Stomach smooth muscle (tissue), 2 donors: Measurements from ENCODE around the gene ZMYM2.

ENCODE experiments used
- H3K27ac ChIP-seq: one replicate; pipeline ENCODE4 v1.7.0; 2013; ENCODE audit warnings: mild to moderate bottlenecking, low read length, inconsistent platforms
- H3K27me3 ChIP-seq, 2 donors: one replicate each; pipeline ENCODE4 v1.7.0; 2013; ENCODE audit warnings: low read length in 2 of 2; ENCODE audit not compliant: insufficient read depth in 2 of 2, control insufficient read depth in 1 of 2
- H3K36me3 ChIP-seq, 2 donors: one replicate each; pipeline ENCODE4 v1.7.0; 2013; ENCODE audit warnings: low read length in 2 of 2; ENCODE audit not compliant: control insufficient read depth in 2 of 2, insufficient read depth in 2 of 2
- H3K4me1 ChIP-seq: one replicate; pipeline ENCODE4 v1.7.0; 2013; ENCODE audit warnings: low read length; ENCODE audit not compliant: control insufficient read depth, insufficient read depth
- H3K4me3 ChIP-seq, 2 donors: one replicate each; pipeline ENCODE4 v1.7.0; 2013; ENCODE audit warnings: low read length in 2 of 2
- H3K9ac ChIP-seq, 2 donors: one replicate each; pipeline ENCODE4 v1.7.0; 2013; ENCODE audit warnings: low read length in 2 of 2, mild to moderate bottlenecking in 1 of 2
- H3K9me3 ChIP-seq, 2 donors: one replicate each; pipeline ENCODE4 v1.7.0; 2013; ENCODE audit warnings: low read length in 2 of 2; ENCODE audit not compliant: control insufficient read depth in 2 of 2
- donor health status: healthy.
- donor health status: Pancreatic carcinoma.

ZMYM2 gene

DNA sequence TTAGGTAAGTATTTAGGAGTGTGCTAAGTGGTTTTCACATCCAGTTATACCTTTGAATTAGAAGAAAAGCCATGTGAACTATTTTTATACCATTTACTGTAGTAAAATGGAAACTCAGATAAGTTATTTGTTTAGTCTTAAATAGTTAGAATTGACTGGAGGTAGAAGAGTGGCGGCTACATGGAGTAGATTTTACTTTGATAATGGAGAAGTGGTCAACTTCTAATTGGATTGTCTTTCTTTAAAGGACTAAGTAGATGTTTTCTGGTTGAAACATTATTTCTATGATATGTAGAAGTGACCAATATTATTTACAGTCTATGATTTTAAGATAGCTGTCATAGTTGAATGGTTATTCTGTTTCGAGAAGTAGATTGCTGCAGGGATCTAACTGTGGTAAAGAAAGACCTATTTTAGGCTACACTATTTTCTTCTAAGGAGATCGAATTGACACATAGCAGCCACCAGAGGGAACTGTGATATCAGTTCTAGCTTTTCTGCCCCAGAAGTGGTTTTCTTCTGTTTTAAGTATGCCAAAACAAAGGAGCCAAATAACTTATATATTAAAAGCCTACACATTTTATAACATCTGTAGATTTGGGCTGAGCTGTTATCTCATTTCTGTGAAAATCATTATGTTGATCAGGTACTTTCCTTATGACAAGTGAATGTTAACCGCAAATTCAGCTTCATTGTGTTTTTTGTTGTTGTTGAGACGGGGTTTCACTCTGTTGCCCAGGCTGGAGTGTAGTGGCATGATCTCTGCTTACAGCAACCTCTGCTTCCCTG lies 26.1 kb downstream of the ZMYM2 start:
- Histone ChIP-seq H3K9me3 (no peaks in the 10 kb centered on the region), H3K27me3 (no peaks in the 10 kb centered on the region), H3K27ac (no peak overlapping the region), H3K36me3 (peaks cover 1 to 13% of the 10 kb centered on the region in 2 donors), H3K4me3 (no peak overlapping the region), H3K9ac (no peak overlapping the region), H3K4me1 (no peaks in the 10 kb centered on the region)

DNA sequence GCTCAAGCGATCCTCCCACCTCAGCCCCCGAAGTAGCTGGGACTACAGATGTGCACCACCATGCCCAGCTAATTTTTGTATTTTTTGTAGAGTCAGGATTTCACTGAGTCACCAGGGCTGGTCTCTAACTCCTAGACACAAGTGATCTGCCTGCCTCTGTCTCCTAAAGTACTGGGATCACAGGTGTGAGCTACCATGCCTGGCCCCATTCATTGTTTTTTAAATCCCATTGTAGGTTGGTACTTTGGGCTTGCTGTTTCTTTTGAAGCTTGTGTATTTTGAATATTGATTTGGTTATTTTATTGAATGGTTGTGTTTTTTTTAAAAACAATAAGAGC lies 26.7 kb downstream of the ZMYM2 start:
- Histone ChIP-seq H3K4me1 (peaks cover 3% of the 10 kb centered on the region), H3K9ac (no peak overlapping the region), H3K27ac (no peak overlapping the region), H3K4me3 (no peak overlapping the region), H3K27me3 (no peaks in the 10 kb centered on the region), H3K9me3 (no peaks in the 10 kb centered on the region), H3K36me3 (peaks cover 0 to 12% of the 10 kb centered on the region in 2 donors)

DNA sequence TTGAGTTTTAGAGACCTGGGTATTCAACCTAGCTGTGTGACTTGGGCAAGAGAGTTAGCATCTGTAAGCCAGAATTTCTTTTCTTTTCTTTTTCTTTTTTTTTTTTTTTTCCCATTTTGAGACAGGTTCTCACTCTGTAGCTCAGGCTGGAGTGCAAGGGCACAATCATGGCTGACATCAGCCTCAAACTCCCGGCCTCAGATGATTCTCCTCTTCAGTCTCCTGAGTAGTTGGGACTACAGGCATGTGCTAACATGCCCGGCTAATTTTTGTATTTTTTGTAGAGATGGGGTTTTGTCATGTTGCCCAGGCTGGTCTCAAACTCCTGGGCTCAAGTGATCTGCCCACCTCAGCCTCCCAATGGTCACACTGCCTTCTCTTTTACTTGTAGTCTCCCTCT lies 33.0 kb downstream of the ZMYM2 start:
- Histone ChIP-seq H3K36me3 (peaks cover 3 to 22% of the 10 kb centered on the region in 2 donors), H3K9ac (no peak overlapping the region), H3K4me3 (no peak overlapping the region), H3K27me3 (no peaks in the 10 kb centered on the region), H3K4me1 (peaks cover 3% of the 10 kb centered on the region), H3K9me3 (no peaks in the 10 kb centered on the region), H3K27ac (no peak overlapping the region)

GRCh38 chr13:19993024-19993423 lies 34.5 kb downstream of the ZMYM2 start:
- Histone ChIP-seq H3K9ac (no peak overlapping the region), H3K4me1 (peaks cover 3% of the 10 kb centered on the region), H3K27ac (no peak overlapping the region), H3K27me3 (no peaks in the 10 kb centered on the region), H3K36me3 (peaks cover 3 to 22% of the 10 kb centered on the region in 2 donors), H3K4me3 (no peak overlapping the region), H3K9me3 (no peaks in the 10 kb centered on the region)

DNA sequence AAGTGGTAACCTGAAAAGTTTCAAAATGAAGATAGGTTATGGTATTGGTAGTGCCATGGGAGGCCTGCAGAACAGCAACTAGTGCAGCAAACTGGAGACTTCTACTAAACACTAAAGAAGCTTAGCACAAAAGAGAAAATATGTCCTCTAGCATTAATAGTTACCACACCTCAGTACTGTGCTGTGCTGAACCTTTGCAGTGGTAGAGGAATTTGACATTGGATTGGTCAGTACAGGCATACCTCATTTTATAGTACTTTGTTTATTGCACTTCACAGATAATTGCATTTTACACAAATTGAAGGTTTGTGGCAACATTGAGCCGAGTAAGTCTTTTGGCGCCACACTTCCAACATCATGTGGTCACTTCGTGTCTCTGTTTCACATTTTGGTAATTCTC lies 40.4 kb downstream of the ZMYM2 start:
- H3K4me3 ChIP-seq, result no peak overlapping the region
- no peaks in the 10 kb centered on the region for H3K27me3 ChIP-seq

GRCh38 chr13:20000062-20000552 lies 41.6 kb downstream of the ZMYM2 start:
- Histone ChIP-seq H3K9me3 (no peaks in the 10 kb centered on the region), H3K4me3 (no peak overlapping the region), H3K27ac (no peak overlapping the region), H3K4me1 (no peaks in the 10 kb centered on the region), H3K36me3 (peaks cover 0 to 4% of the 10 kb centered on the region in 2 donors), H3K27me3 (no peaks in the 10 kb centered on the region), H3K9ac (no peak overlapping the region)

More for the DNA sequence above, 40.4 kb downstream of the ZMYM2 start:
- Histone ChIP-seq H3K36me3 (peaks cover 0 to 4% of the 10 kb centered on the region in 2 donors), H3K4me1 (no peaks in the 10 kb centered on the region), H3K9me3 (no peaks in the 10 kb centered on the region), H3K27ac (no peak overlapping the region), H3K9ac (no peak overlapping the region)

GRCh38 chr13:20001366-20002190 lies 43.1 kb downstream of the ZMYM2 start:
- H3K4me1 ChIP-seq, result no peaks in the 10 kb centered on the region
- peaks cover 1 to 12% of the 10 kb centered on the region in 2 donors for H3K36me3 ChIP-seq
- no peaks in the 10 kb centered on the region for H3K9me3 ChIP-seq
- no peak overlapping the region for H3K27ac ChIP-seq
- H3K27me3 ChIP-seq, result no peaks in the 10 kb centered on the region
- H3K4me3 ChIP-seq, result no peak overlapping the region
- no peak overlapping the region for H3K9ac ChIP-seq

DNA sequence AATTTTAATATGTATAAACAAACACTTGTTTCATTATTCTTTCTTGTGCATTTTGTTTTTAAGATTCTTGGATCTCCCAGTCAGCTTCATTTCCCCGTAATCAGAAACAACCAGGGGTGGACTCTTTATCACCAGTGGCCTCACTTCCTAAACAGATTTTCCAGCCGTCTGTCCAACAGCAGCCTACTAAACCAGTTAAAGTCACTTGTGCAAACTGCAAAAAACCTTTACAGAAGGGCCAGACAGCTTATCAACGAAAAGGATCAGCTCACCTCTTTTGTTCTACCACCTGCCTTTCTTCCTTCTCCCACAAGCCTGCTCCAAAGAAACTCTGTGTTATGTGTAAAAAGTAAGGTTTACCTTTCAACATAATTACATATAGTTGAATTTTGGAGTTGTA lies 44.3 kb downstream of the ZMYM2 start:
- Histone ChIP-seq H3K27ac (no peak overlapping the region), H3K4me1 (no peaks in the 10 kb centered on the region), H3K27me3 (no peaks in the 10 kb centered on the region), H3K36me3 (peaks cover 3 to 16% of the 10 kb centered on the region in 2 donors), H3K9me3 (no peaks in the 10 kb centered on the region), H3K9ac (no peak overlapping the region), H3K4me3 (no peak overlapping the region)

GRCh38 chr13:20006206-20006605 lies 47.7 kb downstream of the ZMYM2 start:
- peaks cover 10 to 22% of the 10 kb centered on the region in 2 donors for H3K36me3 ChIP-seq
- no peaks in the 10 kb centered on the region for H3K27me3 ChIP-seq
- no peaks in the 10 kb centered on the region for H3K4me1 ChIP-seq
- H3K4me3 ChIP-seq, result no peak overlapping the region
- no peaks in the 10 kb centered on the region for H3K9me3 ChIP-seq
- no peak overlapping the region for H3K9ac ChIP-seq
- no peak overlapping the region for H3K27ac ChIP-seq

DNA sequence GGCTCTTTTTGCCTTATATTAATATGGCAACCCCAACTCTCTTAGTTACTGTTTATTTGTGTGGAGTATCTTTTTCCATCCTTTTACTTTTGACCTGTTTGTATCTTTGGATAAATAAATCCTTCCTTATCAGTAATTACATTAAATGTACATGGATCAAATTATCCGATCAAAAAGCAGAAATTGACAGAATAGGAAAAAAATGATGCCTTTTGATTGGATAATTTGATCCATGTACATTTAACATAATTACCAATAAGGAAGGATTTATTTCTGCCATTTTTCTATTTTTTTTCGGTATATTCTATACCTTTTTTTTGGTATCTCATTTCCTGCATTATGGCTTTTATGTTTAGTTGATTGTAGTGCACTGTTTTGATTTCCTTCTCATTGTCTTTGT lies 57.2 kb downstream of the ZMYM2 start:
- Histone ChIP-seq H3K9me3 (peaks cover 0 to 9% of the 10 kb centered on the region in 2 donors), H3K36me3 (peaks cover 0 to 9% of the 10 kb centered on the region in 2 donors), H3K27me3 (no peaks in the 10 kb centered on the region), H3K4me3 (no peak overlapping the region), H3K27ac (no peak overlapping the region), H3K9ac (no peak overlapping the region), H3K4me1 (no peaks in the 10 kb centered on the region)
